HG02943 (cell line): ENCODE results near the gene CST2.
"Not testable (repeated sequence)": the region's sequence is repeated elsewhere in the genome, so short reads cannot be mapped to it uniquely, and the experiment has no call there.

ENCODE experiments used
- ATAC-seq: cut with Tn5 transposase; IDR thresholded peaks from one replicate; pipeline ENCODE4 v1.9.1; 2021; ENCODE audit warnings: mild to moderate bottlenecking, low read depth, moderate library complexity; ENCODE audit not compliant: unreplicated experiment

Gene CST2

DNA sequence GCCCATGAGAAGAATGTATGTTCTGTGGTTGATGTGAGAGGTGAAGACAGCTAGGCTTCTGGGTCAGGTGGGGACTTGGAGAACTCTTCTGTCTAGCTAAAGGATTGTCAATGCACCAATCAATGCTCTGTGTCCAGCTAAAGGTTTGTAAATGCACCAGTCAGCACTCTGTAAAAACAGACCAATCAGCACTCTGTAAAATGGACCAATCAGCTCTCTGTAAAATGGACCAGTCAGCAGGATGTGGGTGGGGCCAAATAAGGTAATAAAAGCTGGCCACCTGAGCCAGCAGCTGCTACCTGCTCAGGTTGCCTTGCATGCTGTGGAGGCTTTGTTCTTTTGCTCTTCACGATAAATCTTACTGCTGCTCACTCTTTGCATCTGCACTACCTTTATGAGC, 15.0 kb downstream of the CST2 start:
- ATAC-seq = not testable (repeated sequence)

DNA sequence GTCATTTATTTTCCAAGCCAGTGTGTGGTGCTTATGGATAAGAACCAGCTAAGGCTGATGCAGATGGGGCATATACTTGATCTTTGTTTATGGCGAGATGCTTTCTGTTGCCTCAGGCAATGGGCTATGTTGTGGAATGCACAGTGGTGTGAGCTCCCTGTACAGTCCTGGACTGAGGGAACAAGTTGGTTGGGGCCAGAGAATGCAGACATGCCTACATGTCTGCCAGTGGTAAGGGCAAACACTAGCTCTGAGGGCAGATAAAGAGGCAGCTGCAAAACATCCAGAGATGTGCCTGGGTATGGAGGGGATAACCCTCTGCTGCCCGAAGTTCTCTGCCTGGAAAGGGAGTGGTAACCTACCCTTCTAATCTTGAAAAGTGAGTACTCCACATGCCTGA, 16.2 kb downstream of the CST2 start:
- ATAC-seq = not testable (repeated sequence)

DNA sequence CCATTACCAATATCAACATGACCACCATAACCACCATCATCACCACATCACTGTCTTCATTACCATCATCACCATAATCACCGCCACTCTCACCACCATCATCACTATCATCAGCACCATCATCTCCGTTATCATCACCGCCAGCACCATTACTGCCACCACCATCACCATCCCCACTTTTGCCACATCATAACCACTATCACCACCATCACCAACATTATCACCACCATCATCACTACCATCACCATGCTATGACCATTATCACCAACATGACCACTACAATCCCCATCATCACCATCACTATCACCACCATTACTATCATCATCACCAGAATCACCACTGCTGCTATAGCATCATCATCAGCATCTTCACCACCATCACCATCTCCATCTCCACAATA, 25.7 kb downstream of the CST2 start:
- ATAC-seq = no peak

DNA sequence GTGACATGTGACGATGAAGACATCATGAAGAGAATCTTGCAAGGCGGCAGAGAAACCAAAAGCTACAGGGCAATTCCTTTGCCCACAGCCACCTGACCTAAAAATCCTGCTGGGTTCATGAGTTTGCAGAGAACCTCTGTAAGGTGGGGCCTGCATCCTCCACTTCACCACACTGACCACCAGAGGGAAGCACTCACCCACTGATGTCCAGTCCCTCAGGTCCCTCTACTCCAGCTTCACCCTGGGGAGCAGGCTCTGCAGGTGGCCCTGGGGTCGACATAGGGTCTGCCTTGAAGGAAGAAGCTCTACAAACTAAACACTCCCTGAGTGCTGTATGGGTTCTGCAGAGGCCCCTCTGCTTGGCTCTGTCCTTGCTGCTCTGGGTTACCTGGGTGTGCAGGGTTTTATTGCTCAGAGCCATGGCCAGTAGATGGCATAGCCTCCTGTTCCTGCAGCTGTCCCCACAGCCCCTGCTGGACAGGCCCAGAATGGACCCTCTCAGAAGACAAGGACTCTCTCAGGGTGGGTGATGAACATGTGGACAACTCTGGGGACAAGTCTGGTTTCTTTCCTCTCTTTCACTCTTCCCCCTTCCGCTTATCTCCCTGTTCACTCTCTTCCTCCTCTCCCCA, 27.2 kb downstream of the CST2 start:
- ATAC-seq = peak; percentile 65

DNA sequence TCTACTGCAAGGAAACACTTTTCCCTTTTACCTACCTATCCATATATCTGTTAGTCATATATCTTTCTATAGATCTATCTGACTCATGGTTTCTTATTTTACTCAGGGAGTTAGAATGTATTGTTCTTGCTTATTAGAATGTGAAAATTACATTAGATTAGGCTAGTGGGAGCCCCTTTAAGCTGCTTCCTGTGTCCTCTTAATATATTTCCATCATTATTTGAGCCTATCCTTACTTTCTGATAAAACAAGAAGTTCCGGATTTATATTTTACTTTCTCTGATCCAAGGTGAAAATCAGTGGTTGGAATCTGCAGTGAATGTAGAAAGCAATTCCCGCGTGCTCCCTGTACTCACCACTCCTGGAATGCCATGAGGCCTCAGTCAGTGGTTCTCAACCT, 31.0 kb downstream of the CST2 start:
- ATAC-seq = no peak

DNA sequence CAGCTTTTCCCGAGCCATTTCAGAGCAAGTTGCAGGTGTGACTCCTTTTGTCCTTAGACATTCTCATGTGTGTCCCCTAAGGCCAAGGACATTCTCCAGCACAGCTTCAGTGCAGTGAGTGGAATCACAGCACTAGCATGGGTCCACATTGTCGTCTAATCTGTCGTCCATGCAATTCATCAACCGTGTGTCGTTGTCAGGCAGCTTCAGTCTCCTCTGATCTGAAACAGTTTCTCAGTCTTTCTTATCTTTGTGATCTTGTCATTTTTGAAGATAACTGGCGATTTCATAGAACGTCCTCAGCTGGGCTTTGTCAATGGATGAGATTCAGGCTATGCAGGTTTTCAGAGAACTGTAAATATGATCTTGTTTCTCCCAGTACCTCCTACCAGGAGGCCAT, 31.7 kb downstream of the CST2 start:
- no peak for ATAC-seq

DNA sequence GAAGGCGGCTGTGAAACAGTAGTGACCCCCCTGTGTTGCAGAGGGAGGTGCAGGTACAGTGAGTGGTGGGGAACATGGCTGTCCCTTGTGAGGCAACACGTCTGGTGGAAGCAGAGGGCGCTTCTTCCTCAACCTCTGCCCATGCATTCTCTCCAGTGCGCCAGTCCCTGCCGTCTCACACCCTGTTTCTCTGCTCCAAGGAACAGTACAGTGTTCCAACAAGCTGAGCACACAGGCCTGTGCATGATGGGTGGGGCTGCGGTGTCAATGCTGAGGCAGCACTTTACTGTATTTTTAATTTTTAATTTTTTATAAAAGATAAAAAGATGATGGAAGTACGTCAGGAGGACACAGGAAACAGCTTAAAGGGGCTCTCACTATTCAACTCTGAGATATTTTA, 32.5 kb downstream of the CST2 start:
- no peak for ATAC-seq

DNA sequence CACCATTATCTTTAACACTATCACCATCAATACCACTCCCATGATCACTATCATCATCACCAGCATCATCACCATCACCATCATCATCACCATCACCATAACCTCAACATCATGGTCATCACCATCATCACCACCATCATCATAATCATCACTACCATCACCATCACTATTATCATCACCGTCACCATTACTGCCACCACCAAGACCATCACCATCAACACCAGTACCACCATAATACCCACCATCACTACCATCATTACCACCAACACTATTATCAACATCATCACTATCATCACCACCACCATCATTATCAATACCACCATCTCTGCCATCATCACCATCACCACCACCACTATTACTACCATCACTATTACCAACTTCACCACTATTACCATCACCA, 43.1 kb downstream of the CST2 start:
- ATAC-seq = no peak

DNA sequence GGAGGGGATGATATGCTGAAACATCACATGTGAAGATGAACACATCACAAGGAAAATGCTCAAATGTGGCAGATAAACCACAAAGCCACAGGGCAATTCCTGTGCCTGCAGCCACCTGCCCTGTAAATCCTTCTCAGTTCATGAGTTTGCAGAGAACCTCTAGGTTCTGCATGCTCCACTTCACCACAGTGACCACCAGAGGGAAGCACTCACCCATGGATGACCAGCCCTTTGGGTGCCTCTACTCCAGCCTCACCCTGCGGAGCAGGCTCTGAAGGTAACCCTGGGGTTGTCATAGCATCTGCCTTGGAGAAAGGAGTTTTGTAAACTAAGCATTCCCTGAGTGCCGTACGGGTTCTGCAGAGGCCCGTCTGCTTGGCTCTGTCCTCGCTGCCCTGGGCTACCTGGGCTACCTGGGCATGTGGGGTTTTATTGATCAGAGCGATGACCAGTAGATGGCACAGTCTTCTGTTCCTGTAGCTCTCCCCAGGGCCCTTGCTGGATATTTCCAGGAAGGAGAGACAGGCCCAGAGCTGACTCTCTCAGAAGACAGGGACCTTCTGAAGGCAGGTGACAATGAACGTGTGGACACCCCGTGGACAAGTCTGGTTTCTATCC, 44.1 kb downstream of the CST2 start:
- ATAC-seq = no peak

DNA sequence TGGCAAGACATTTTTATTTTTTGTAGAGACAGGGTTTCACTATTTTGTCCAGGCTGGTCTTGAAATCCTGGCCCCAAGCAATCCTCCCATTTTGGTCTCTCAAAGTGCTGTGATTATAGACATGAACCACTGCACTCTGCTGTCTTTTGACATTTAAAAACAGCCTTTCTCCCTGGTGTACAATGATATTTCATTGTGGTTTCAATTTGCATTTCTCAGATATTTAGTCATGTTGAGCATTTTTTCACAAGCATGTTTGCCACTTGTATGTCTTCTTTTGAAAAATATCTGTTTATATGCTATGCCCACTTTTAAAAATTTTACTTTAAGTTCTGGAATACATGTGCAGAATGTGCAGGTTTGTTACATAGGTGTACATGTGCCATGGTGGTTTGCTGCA, 47.9 kb downstream of the CST2 start:
- not testable (repeated sequence) for ATAC-seq

DNA sequence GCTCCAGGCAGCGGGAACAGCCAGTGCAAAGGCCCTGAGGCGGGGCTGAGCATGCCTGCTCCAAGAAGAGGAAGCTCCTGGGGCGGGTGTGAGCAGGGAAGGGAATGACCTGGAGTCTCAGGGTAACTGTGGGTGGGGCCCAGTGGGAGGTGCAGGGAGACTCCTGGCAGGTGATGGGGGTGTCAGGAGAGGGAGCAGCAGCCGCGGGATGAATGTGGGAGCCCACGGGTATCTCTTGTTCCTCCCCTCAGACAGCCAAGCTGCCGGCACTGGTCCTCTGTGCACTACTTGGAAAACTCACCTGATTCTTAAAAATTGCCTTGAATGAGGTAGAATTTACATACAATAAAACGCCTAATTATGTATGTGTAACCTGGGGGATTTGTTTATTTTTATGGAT, 49.1 kb downstream of the CST2 start:
- not testable (repeated sequence) for ATAC-seq

DNA sequence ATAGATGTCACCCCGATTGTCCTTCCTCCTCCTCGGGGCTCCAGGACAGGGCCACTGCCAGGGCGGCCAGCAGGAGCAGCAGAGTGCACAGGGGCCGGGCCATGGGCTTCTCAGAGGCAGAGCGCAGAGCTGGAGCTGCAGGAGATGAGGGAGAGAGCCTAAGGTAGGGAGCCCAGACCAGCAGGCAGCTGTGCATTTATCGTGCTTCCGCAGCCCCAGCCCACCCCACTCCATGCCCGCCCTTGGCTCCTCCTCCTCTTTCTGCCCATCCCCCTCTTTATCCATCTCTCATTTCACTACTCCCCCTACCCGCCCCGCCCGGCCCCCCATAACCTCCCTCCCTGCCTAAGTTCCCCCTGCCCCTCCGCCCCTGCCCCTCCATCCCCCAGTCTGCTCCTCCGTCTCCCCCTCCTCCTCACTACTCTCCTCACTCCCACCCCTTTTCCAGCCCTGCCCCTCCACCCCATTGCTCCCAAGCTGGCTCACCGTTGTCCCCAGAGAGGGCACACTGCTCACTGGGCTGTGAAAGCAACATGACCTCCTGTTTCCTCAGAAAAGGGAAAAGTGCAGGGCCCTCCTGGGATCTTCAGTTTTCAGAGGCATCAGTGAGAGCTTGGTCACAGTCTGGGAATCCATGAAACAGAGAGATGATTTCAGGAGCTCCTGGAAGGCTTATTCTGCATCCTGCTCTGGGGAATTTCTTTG, 50.3 kb downstream of the CST2 start:
- ATAC-seq = no peak

DNA sequence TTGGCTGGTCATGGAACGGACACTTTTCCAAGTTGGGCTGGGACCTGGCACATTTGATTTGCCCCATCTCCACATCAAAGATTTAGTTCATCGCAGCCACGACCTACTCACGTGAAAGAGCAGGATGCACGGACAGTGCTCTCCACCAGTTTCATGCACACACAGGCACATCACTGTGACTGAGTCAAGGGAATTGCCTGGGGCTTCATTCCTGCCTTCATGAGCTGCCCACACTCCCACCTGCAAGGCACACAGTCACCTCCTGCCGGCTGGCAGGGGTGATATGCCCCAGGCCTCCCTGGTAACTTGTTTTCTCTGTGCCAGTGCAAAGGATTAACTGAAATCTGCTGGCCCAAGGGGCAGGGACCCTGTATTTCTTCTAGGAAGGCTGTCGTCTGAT, 52.4 kb downstream of the CST2 start:
- ATAC-seq = no peak
